Erythroblast (primary cell): ENCODE data around the gene CLTCL1.

ENCODE experiments used
- GATA1 ChIP-seq: IDR thresholded peaks from 2 replicates; pipeline ENCODE4 v1.6.1; 2011; ENCODE audit warnings: low read depth, mild to moderate bottlenecking, control low read depth, low read length, moderate library complexity
- POLR2A ChIP-seq: IDR thresholded peaks from 2 replicates; pipeline ENCODE4 v1.6.1; 2011; ENCODE audit warnings: mild to moderate bottlenecking, low read length

GRCh38 chr22:19194766-19195536 is 96.6 kb downstream of the CLTCL1 start:
- no peak for TF ChIP-seq POLR2A
- no peak for TF ChIP-seq GATA1
